IPS-18c (cell line): ENCODE measurements around the gene C6orf47.

Source experiments
- H3K4me3 ChIP-seq: 2 replicates; pipeline ENCODE4 v1.7.0; 2013; ENCODE audit warnings: low read depth, mild to moderate bottlenecking, low read length, moderate library complexity; ENCODE audit not compliant: insufficient read depth
- H3K9me3 ChIP-seq: one replicate; pipeline ENCODE4 v1.6.1; 2013; ENCODE audit warnings: mild to moderate bottlenecking, low read length, moderate library complexity; ENCODE audit not compliant: control insufficient read depth, insufficient read depth

Gene C6orf47

GRCh38 chr6:31651602-31652191 lies 8.9 kb downstream of the C6orf47 start:
- Histone ChIP-seq H3K4me3 (peak overlapping the region; percentile 86), H3K9me3 (no peaks in the 10 kb centered on the region)

DNA sequence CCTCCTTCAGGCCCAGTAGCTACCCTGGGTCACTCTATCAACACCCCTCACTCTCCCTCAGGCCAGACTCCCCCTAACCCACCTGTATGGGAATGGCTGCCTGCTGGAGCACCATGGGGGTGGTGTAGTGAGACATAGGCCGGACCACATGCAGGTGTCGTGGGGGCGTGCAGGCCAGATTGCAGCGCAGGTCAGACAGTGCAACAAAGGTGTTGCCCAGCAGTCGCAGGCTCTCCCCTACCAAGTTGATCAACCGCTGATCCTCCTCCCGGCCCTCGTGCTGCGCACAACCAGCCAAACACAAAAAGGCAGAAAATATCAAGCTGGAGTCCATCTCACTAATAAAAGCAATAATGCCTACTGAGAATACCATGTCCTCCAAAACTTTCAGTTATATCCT lies 15.3 kb downstream of the C6orf47 start:
- Histone ChIP-seq H3K9me3 (no peaks in the 10 kb centered on the region), H3K4me3 (no peak overlapping the region)

DNA sequence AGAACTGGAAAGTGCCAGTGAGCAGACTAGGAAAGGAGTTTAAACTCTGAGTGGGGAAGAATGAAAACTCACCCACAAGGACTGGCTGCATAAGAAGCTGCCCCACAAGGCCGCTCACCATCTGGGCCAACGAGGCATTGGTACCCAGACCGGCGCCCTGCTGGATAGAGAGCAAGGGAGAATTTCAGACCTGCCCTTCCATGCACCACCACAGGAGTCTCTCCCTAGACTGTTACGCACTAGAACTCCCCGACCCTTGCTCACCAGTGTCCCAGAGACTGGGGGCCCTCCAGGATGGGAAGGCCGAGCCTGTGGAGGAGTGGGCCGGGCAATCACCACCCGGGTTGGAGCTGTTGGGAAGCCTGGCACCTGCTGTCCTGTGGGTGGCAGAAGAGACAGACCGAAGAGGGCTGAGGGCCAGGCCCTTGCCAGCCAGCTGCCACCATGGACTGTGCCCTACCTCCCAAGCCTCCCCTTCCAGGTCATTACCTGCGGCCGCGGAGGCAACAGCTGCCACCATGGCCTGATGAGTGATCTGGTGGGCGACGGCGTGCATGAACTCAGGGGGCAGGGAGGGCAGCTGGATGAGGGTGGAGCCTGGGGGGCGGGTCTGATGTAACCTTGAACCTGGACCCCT lies 16.6 kb downstream of the C6orf47 start:
- Histone ChIP-seq H3K4me3 (no peak overlapping the region), H3K9me3 (no peaks in the 10 kb centered on the region)

- H3K9me3 ChIP-seq: no peaks in the 10 kb centered on the region
- no peak overlapping the region for H3K4me3 ChIP-seq
Observed at GRCh38 chr6:31642798-31643570, 17.6 kb downstream of the C6orf47 start.

DNA sequence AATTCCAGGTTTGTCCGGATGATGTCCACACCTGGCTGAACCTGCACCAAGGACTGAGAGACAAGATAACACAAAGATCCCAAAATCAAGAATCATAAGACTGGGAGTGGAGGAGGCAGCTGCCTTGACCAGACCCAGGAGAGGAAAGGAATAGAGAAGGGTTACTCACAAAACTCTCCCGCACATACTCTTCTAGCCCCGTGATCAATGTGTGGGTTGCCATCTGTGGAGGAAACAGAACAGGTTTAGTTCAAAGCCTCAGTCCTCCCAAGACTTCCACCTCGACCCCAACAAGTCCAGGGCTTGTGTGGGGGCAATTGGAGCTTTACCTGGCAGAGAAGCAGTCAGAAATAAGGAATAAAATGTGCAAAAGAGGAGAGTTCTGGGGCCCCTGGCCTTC lies 19.2 kb downstream of the C6orf47 start:
- Histone ChIP-seq H3K9me3 (no peaks in the 10 kb centered on the region), H3K4me3 (no peak overlapping the region)

DNA sequence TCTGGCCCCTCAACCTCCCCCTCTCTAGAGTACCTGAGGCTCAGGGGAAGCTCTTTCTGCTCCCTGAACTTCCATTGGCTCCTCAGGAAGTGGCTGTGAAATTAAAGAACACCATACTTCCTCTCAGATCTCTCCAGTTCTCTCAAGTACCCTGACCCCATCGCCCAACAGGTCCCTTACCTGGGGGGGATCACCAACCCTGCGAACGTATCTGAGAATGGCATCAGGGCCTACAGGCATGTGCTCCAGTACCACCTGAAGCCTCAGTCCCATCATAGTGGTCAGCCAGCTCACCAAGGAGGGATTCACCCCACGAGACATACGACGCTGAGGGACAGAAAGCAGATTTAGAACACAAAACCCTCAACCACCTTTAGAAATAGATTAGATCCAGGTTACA lies 20.0 kb downstream of the C6orf47 start:
- H3K9me3 ChIP-seq: no peaks in the 10 kb centered on the region
- H3K4me3 ChIP-seq: no peak overlapping the region

DNA sequence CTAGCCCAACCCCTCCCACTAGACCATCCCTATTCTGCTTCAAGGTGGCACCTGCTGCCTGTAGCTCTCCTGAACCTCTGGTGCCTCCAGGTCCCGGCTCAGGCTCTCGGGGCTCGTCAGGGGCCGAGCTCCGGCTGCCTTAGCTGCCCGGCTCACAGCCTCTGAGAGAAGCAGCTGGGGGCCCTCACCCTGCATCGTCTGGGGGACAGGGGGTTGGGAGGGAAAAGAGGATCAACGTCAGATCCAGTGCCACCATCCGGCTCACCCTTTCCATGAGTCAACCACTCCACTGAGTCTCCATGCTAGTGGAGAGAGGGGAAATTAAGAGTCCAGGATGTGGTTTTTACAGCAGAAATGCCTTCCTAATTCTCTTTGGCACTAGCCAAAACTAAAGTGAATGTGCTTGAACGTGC lies 21.1 kb downstream of the C6orf47 start:
- Histone ChIP-seq H3K9me3 (no peaks in the 10 kb centered on the region), H3K4me3 (no peak overlapping the region)

GRCh38 chr6:31639043-31639442 lies 21.5 kb downstream of the C6orf47 start:
- no peak overlapping the region for H3K4me3 ChIP-seq
- no peaks in the 10 kb centered on the region for H3K9me3 ChIP-seq

GRCh38 chr6:31636698-31637596 lies 23.6 kb downstream of the C6orf47 start:
- H3K9me3 ChIP-seq: no peaks in the 10 kb centered on the region
- H3K4me3 ChIP-seq: no peak overlapping the region

DNA sequence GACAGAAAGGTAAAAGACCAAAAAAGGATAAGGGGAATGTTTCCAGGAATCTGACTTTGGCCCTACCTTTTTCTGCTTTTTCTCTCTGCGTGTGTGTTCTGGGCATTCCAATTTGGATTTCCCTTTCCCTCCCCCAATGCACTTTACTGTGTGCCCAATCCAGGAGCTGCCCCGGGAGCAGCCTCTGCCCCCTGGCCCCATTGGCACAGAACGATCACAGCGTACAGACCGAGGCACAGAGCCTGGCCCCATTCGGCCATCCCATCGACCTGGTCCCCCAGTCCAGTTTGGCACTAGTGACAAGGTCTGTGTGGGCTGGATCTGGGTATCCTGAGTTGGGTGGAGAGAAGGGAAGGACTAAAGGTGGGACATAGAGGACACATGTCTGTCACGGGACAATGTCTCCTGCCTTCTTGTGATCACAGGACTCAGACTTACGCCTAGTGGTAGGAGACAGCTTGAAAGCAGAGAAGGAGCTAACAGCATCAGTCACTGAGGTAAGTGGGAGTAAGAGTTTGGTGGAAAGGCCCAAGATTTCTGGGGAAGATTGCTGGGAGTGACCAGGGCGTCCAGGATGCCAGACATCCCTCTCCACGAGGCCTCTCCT lies 25.5 kb downstream of the C6orf47 start:
- Histone ChIP-seq H3K4me3 (no peak overlapping the region), H3K9me3 (no peaks in the 10 kb centered on the region)

- Histone ChIP-seq H3K9me3 (no peaks in the 10 kb centered on the region), H3K4me3 (no peak overlapping the region)
Observed at GRCh38 chr6:31634131-31634530, 26.4 kb downstream of the C6orf47 start.

DNA sequence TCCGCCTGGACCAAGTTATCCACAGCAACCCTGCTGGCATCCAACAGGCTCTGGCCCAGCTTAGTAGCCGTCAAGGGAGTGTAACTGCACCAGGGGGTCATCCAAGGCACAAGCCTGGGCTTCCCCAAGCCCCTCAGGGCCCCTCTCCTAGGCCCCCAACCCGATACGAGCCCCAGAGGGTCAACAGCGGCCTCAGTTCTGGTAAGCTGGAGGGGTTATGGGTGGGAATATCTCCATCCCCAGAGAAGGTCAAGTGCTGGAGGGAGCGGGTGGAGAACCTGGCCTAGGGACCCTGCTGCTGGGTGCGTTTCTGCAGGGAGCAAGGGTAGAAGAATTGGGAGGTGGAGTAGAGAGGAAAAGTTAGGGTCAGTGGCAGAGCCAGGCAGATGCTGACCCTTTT lies 27.1 kb downstream of the C6orf47 start:
- peaks cover 2% of the 10 kb centered on the region for H3K9me3 ChIP-seq
- no peak overlapping the region for H3K4me3 ChIP-seq

DNA sequence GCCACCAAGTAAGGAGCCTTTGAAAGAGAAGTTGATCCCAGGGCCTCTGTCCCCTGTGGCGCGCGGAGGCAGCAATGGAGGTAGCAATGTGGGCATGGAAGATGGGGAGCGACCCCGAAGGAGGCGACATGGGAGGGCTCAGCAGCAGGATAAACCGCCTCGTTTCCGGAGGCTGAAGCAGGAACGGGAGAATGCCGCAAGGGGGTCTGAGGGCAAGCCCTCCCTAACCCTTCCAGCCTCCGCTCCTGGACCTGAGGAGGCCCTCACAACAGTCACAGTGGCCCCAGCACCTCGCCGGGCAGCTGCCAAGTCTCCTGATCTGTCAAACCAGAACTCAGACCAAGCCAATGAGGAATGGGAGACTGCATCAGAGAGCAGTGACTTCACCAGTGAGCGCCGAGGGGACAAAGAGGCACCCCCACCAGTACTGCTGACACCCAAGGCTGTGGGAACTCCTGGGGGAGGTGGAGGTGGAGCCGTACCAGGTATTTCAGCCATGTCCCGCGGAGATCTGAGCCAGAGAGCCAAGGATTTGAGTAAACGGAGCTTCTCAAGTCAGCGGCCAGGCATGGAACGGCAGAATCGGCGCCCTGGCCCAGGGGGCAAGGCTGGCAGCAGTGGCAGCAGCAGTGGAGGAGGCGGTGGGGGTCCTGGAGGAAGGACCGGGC lies 28.2 kb downstream of the C6orf47 start:
- Histone ChIP-seq H3K9me3 (peaks cover 2% of the 10 kb centered on the region), H3K4me3 (no peak overlapping the region)

- Histone ChIP-seq H3K9me3 (peaks cover 2% of the 10 kb centered on the region), H3K4me3 (no peak overlapping the region)
Observed at GRCh38 chr6:31631681-31632278, 28.8 kb downstream of the C6orf47 start.

GRCh38 chr6:31631209-31631608 lies 29.4 kb downstream of the C6orf47 start:
- H3K9me3 ChIP-seq: peaks cover 2% of the 10 kb centered on the region
- no peak overlapping the region for H3K4me3 ChIP-seq

DNA sequence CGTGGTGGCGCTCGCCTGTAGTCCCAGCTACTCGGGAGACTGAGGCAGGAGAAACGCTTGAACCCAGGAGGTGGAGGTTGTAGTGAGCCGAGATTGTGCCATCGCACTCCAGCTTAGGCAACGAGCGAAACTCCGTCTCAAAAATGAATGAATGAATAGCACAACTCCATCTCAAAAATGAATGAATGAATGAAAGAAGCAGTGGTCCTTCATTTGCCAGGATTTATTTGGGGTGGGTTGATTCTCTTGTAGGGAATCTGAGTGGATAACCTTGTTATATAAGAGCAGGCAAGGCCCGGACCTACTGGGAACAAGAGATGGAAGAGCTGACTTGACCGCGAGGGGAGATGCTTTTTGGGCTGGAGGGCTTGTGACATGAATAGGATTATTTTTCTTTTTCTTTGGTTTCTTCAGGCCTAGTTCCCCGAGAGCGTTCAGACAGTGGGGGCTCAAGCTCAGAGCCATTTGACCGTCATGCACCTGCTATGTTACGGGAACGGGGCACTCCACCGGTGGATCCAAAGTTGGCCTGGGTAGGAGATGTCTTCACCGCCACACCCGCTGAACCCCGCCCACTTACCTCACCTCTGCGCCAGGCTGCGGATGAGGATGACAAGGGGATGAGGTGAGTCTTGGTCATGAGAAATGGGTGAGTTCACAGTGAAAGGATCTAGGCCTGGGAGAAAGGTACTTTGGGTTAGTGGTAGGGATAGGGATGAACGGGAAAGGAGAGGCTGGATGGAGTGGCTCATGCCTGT lies 30.2 kb downstream of the C6orf47 start:
- H3K9me3 ChIP-seq: peaks cover 2% of the 10 kb centered on the region

More for the DNA sequence above, 30.2 kb downstream of the C6orf47 start:
- H3K4me3 ChIP-seq: no peak overlapping the region
